ENCODE data around the gene TSPAN31. TPM values are rescaled to one million over a fixed set of nuclear protein-coding genes. Genes with fewer than 3 reads are reported as not detected.

TSPAN31 gene
- total RNA-seq, 1 donor from 2014 or later: 38.0 TPM

DNA sequence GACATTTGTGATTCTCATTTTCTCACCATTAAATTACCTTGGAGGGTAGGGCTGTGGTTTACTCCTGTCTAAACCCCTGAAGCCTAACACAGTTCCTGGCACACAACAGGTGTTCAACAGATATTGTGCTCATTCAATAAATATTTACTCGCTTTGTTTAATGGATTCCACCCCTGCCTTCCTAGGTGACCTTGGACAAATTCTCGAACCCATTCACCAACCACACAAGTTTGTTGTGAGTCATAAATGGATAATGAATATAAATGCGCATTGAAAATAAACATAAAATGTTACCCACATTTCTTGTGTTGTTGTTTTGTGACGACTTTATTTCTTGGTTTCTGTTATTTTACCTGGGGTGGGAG is 37.4 kb downstream of the TSPAN31 start:
- DNase-seq (ENCODE audit: extremely low read depth, low read depth, low spot score): no peak

DNA sequence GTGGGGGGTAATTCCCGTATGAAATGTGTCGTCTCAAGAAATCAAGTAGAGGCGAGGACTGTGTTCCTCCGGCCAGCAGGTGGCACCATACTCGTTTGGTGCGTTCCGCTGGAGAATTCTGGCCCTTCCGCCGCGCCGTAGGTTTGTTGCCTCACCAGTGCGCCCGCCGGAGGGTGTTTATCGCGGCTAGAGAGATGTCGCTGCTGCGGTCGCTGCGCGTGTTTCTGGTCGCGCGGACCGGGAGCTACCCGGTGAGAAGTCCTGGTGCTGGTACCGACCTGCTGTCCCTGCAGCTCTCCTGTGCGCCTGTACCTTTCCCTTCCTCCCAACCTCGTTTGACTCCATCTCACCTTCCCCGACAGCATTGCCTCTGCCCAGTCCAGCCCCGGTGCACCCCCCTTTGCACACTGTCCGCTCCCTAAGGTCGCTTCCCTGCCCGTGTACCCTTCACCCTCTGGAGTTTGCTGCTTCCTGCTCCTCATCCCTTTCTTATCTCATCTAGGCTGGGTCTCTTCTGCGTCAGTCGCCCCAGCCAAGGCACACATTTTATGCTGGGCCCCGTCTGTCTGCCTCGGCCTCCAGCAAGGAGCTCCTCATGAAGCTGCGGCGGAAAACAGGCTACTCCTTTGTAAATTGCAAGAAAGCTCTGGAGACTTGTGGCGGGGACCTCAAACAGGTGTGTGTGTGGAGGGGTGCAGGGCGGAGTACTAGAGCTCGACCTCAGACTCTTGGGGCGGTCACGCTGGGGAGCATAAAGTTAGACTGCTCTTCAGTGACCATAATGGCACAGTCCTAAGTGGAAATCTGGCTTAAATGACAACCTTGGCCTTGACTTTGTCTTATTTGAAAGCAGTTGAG is 38.0 kb downstream of the TSPAN31 start, which contains the start of gene TSFM:
Gene TSFM (plus strand): TSS at position 180 of the 858 bp plus-strand sequence. CDS start 15 bp downstream, at position 195.
- peak; percentile 68 for DNase-seq (ENCODE audit: extremely low read depth, low read depth, low spot score)

DNA sequence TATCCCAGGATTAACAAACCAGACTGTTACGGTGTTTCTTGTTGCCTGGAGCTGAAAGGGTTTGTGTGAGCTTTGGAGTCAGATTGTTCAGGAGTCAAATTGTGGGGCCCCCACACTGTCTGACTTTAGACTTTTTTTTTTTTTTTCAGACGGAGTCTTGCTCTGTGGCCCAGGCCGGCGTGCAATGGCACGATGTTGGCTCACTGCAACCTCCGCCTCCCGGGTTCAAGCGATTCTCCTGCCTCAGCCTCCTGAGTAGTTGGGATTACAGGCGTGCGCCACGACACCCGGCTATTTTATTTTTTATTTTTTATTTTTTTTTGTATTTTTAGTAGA is 38.6 kb downstream of the TSPAN31 start:
- no peak for DNase-seq (ENCODE audit: extremely low read depth, low read depth, low spot score)

DNA sequence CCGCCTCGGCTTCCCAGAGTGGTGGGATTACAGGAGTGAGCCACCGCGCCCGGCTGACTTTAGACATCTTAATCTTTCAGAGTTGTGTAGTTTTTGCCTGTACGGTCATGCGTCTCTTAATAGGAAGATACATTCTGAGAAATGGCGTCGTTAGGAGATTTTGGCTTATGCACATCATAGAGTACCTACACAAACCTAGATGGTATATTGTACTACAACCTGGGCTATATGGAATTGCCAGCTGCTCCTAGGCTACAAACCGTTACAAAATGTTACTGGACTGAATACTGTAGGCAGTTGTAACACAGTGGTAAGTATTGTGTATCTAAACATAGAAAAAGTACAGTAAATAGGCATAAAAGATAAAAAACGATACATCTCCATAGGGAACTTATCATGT is 39.0 kb downstream of the TSPAN31 start:
- DNase-seq (ENCODE audit: extremely low read depth, low read depth, low spot score): no peak

DNA sequence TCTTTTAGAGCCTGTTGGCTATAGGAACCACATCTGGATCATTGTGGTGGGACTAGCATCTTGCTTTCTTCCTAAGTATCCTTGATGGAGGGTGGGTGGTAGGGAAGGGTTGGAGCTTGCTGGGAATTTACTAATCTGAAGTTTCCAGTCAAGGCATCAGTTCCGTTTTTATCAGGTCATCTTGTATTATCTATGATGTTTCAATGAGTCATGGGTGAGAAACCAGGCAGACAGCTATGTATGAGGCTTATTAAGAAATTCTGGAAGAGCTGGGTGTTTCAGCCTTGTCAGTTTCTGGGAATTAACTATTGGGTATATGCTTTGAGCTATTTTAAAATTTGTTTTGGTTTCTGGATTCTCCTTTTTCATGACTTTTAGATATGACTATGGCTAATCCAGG is 49.1 kb downstream of the TSPAN31 start:
- no peak for DNase-seq (ENCODE audit: extremely low read depth, low read depth, low spot score)

DNA sequence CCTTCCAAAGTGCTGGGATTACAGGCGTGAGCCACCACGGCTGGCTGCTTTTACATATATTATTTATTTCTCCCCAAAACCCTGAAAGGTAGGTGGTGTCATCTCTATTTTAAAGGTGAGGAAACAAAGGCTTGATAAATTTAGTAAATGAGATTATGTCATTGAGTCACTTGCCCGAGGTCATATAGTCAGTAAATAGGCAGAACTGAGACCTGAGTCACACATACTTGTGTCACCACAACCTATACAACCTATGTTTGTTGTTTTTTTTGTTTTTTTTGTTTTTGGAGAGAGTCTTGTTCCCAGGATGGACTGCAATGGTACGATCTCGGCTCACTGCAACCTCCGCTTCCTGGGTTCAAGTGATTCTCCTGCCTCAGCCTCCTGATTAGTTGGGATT is 50.5 kb downstream of the TSPAN31 start:
- no peak for DNase-seq (ENCODE audit: extremely low read depth, low read depth, low spot score)

DNA sequence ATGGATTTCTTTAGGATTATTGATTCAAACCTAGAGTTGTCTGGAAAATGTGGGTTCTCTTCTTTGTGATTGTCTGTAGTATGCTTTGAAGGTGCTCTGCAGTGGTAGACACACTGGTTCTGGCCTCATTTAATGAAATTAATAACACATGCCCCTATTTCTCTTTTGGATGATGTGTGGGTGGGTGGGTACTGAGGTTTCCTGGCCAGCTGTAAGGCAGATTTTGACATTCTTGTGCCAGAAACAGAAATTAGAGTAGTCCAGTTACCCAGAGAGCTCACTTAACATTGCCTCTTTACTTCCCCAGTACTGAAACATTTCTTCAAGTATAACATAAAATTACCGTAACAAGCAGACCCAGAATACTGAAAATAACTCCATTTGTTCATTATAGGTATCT is 52.2 kb downstream of the TSPAN31 start:
- DNase-seq (ENCODE audit: extremely low read depth, low read depth, low spot score): no peak

DNA sequence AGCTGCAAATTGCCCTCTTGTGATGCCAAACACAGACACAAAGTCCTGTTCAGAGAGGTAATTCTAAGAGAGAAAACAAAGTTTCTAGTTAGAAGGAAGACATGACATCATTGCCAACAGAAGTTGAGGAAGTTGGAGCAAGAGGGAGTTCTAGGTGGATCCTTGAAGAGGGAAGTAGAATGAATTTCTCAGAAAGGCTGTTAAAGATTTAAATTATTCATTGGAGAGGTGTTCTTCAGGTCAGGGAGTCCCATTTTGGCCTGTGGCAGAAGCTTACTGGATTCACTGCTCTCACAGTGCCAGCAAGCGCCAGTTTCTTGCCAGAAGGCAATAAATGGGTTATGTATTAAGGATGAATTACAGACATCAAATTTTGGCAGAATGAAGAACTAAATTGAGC is 53.1 kb downstream of the TSPAN31 start:
- no peak for DNase-seq (ENCODE audit: extremely low read depth, low read depth, low spot score)

Other genes starting within 250 kb of the TSPAN31 start
- gene DDIT3, start 224.5 kb upstream of the TSPAN31 start, total RNA-seq: 14.0 and 19.1 TPM in 2 replicates
- gene MBD6, start 222.2 kb upstream of the TSPAN31 start, total RNA-seq: 28.4 and 31.7 TPM in 2 replicates
- gene DCTN2, start 197.8 kb upstream of the TSPAN31 start, total RNA-seq: 227 and 287 TPM in 2 replicates
- 0.06 and 0.10 TPM in 2 replicates for gene KIF5A, start 195.0 kb upstream of the TSPAN31 start, total RNA-seq
- gene PIP4K2C, start 153.8 kb upstream of the TSPAN31 start, total RNA-seq: 7.3 and 9.9 TPM in 2 replicates
- gene DTX3, start 140.2 kb upstream of the TSPAN31 start, total RNA-seq: 4.2 and 4.8 TPM in 2 replicates
- gene ARHGEF25, start 133.6 kb upstream of the TSPAN31 start, total RNA-seq: 1.4 and 2.0 TPM in 2 replicates
- 1.1 and 2.9 TPM in 2 replicates for gene B4GALNT1, start 111.8 kb upstream of the TSPAN31 start, total RNA-seq
- gene OS9, start 50.9 kb upstream of the TSPAN31 start, total RNA-seq: 241 and 260 TPM in 2 replicates
- 0.47 TPM in 1 of 2 replicates, not detected in the other for gene AGAP2, start 6.3 kb upstream of the TSPAN31 start, total RNA-seq
- 160 and 197 TPM in 2 replicates for gene CDK4, start 7.3 kb downstream of the TSPAN31 start, total RNA-seq
- gene MARCHF9, start 10.1 kb downstream of the TSPAN31 start, total RNA-seq: 6.9 and 8.6 TPM in 2 replicates
- gene CYP27B1, start 22.0 kb downstream of the TSPAN31 start, total RNA-seq: 0.15 and 1.1 TPM in 2 replicates
- 11.3 and 18.1 TPM in 2 replicates for gene METTL1, start 27.1 kb downstream of the TSPAN31 start, total RNA-seq
- gene EEF1AKMT3, start 27.6 kb downstream of the TSPAN31 start, total RNA-seq: 4.7 and 6.9 TPM in 2 replicates
- 25.3 and 27.9 TPM in 2 replicates for gene TSFM, start 37.7 kb downstream of the TSPAN31 start, total RNA-seq
- 0.39 and 0.99 TPM in 2 replicates for gene AVIL, start 73.7 kb downstream of the TSPAN31 start, total RNA-seq
- gene CTDSP2, start 101.7 kb downstream of the TSPAN31 start, total RNA-seq: 100 and 106 TPM in 2 replicates
- 6.6 and 7.5 TPM in 2 replicates for gene ATP23, start 196.5 kb downstream of the TSPAN31 start, total RNA-seq